ENCODE results near the gene TBL1XR1.

Gene TBL1XR1

GRCh38 chr3:177106184-177106583 lies 91.1 kb downstream of the TBL1XR1 start:
- no peak for DNase-seq

DNA sequence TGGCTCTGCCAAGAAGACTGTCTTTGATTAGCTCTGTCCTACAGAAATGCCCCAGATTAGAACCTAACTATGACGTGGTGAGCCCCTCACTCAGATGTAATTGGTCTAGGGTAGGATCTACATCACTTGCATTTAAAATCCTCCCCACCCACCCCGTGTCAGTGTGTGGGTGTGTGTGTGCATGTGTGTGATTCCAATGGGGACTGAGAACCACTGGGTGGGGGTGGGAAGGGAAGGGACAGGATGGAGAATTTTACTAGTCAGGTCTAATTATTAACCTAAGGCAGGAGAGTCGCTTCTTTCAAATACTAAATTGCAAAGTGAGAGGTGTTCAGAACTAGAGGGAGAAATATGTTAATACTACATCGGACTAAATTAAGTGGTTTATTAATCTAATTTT lies 91.7 kb downstream of the TBL1XR1 start:
- no peak for DNase-seq

- no peak for DNase-seq
These were observed 92.8 kb downstream of the TBL1XR1 start for GRCh38 chr3:177104299-177104992.

DNA sequence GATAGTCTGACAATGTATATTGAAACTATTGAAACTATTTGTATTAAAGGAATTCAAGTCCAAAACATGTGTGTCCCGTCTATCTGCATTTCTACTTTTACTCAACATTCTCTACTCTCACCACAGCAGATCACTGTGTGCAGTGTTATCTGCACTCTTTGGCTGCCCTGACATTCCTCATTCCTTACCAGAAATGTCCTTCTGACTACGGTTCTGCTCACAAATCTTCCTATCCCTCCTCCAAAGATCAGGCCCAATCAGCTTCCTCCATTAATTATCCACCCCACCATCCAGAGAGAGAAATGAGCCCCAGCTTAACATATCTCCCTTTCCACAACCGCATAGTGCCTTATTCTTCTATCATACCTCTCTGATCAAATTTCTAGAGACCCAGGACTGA lies 94.7 kb downstream of the TBL1XR1 start:
- no peak for DNase-seq

DNA sequence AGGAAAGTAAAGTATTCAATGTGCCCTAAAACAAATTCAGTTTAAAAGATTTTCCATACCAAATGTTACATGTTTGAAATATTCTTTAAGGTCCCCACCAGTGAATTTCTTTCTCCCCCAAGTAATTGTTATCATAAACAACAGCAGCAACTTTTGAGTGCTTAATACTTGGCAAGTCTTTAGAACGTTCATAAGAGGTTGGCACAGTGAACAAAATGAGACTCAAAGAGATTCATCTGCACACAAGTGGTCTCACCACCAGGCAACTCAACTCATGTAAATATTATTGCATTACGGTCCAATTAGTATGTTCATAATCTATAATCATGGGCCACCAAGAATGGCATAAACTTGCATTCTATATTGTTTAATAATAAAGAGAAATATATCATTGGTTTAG lies 98.7 kb downstream of the TBL1XR1 start:
- no peak for DNase-seq

- DNase-seq, result no peak
These were observed 100.7 kb downstream of the TBL1XR1 start for GRCh38 chr3:177096615-177097014.

DNA sequence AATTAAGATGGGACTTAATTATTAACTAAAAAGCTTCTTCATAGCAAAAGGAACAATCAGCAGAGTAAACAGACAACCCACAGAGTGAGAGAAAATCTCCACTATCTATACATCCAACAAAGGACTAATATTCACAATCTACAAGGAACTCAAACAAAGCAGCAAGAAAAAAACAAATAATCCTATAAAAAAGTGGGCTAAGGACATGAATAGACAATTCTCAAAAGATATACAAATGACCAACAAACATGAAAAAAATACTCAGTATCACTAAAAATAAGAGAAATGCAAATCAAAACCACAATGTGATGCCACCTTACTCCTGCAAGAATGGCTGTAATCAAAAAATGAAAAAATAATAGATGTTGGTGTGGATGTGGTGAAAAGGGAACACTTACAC lies 103.3 kb downstream of the TBL1XR1 start:
- no peak for DNase-seq

DNA sequence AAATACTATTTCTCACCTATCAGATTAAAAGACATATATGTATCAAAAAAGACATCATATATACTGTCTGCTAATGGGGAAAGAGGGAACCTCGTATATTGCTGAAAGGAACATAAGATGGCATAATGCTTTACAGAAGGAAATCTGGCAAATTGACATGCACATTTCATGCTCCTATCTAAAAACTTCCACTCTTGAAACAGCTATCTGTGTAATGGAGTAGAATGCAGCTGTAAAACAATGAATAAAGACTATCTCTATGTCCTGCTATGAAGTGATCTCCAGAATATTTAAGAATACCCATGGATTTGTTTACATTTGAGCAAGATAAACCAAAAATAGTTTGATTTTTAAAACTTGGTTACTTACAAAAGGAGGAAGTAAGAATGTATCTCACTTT lies 107.4 kb downstream of the TBL1XR1 start:
- DNase-seq, result no peak

DNA sequence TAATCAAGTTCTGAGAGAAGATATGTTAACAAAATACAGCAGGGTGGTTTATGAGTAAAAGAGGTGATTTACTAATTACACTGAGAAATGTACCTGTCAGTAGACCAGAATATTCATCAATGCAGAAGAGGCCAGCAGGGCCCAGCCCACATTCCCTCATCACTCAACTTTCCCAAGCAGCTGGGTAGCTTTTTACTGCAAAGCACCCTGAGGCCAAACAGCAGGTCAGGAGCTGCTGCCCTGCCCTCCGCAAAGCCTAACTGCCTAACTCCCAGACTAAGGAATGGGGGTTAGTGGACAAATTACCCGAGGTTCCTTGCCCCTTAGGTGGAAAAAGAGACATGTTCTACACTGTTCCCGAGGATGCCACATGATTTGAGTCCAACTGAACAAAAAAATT lies 108.2 kb downstream of the TBL1XR1 start:
- DNase-seq, result no peak

- DNase-seq, result no peak
These were observed 111.5 kb downstream of the TBL1XR1 start for GRCh38 chr3:177085794-177086193.

DNA sequence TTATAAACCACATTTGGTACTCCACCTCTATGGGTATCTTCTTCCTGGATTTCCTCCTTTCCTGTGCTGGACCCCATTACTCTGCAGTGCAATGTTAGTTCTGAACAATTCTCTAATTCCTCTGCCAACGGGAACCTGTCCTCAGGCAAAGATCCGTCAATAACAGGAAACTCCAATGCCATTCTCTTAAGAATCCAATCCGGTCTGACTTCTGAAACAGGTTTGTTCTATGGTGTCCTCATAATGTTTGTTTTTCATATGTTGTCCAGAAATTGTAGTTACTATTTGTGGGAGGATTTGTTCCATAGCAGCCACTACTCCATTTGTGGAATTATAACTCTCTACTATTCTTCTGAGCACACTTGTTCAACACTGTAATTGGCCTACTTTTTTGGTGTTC lies 112.7 kb downstream of the TBL1XR1 start:
- DNase-seq, result no peak

- DNase-seq, result no peak
These were observed 117.2 kb downstream of the TBL1XR1 start for GRCh38 chr3:177080122-177080521.

- no peak for DNase-seq
These were observed 117.6 kb downstream of the TBL1XR1 start for GRCh38 chr3:177079684-177080083.

- DNase-seq, result no peak
These were observed 125.7 kb downstream of the TBL1XR1 start for GRCh38 chr3:177071496-177072156.

DNA sequence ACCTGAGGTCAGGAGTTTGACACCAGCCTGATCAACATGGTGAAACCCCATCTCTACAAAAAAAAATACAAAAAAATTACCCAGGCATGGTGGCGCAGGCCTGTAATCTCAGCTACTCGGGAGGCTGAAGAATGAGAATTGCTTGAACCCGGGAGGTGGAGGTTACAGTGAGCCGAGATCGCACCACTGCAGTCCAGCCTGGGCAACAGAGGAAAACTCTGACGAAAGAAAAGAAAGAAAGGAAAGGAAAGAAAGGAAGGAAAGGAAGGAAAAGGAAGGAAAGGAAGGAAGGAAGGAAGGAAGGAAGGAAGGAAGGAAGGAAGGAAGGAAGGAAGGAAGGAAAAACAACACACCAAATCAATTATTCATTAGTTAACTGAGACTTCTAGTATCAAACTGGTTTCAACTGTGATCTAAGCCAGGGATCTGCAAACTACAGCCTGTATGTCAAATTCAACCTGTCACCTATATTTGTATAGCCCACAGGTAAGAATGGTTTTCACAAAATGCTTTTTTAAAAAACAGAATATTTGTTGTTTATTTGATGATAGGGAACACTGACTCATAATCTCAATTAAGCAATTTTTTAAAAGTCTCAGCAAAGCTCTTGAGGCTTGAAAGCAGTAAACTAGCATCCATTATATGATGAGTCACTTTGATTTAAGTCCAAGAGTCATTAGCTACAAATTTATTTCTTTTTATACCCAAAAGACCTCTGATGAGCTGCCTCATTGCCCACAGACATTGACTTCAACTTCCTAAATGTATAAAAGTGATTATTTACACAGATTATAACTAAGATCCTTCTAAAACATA lies 127.6 kb downstream of the TBL1XR1 start:
- DNase-seq, result no peak

GRCh38 chr3:177068967-177069366 lies 128.3 kb downstream of the TBL1XR1 start:
- DNase-seq, result no peak

GRCh38 chr3:177066068-177066467 lies 131.2 kb downstream of the TBL1XR1 start:
- no peak for DNase-seq

DNA sequence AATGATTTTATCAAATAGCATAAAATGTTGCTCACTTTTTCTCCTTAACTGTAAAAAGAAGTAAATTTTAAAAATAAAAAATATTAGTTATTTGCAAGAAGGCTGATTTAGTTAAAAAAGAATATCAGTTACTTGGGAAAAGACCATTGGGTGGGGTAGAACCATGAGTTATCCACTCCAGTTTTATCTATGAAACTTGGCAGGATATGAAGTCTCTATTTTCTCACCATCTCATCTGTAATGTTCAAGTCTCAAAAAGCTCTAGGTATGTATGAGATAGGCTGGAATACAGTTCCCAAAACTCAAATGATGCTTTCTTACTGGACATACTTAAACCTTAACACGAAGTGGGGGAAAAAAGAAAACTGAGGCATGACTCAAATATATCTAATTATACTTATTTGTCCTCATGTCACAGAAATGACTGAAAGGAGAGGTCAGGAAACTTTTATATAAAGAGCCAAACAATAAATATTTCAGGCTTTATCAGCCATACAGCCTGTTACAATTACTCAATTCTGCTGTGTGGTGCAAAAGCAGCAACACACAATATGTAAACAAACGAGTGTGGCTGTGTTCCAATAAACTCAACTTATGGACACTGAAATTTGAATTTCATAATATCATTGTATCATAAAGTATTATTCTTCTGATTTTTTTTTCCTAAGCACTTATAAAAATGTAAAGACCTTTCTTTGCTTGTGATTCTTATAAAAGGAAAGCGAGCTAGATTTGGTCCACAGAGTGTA lies 131.8 kb downstream of the TBL1XR1 start:
- DNase-seq, result no peak

DNA sequence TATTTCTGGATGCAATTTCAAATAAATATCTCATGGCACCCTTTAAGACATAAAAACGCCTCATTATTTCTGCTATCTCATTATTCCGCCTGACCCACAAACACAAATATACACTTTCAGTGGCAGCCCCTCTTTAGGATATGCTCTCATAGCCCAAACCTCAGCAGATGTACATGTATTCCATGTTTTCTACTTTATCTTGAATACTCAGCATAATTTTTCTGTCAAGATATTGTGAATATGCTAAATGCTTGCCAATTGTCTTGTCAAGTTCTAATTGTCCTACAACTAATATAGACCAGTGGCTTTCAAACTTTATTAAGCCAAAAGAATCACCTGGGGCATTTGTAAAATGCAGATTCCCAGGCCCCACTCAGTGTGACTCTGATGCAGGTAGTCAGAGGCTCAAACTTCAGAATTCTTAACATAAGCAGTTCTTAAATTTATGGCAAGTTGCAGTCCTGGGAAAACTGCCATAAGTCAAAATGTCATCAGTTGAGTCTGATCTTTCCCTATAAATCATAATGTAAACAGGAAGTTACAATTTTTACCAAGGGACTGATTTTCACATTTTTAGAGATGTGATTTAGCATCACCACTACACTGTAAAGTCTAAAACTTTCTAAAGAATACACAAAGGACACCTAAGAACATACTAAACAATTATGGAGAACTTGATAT lies 135.1 kb downstream of the TBL1XR1 start:
- DNase-seq, result no peak

DNA sequence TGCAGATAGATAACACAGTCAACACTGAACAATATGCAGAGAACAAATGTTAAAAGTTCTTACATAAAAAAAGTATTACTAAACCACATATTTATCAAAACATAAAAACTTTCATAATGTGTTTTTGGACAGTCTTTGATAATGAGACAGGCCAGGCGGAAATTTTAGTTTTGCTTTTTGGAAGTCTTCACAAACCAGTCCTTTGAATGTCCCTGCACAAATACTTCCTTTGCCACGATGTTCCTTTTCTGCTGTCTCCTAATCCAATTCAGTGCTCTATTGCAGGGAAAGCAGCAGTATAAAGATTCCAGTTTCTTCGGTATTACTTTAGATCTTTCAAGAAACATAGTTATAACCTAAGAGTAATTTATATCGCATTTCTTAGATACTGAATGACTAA lies 135.9 kb downstream of the TBL1XR1 start:
- DNase-seq, result no peak

DNA sequence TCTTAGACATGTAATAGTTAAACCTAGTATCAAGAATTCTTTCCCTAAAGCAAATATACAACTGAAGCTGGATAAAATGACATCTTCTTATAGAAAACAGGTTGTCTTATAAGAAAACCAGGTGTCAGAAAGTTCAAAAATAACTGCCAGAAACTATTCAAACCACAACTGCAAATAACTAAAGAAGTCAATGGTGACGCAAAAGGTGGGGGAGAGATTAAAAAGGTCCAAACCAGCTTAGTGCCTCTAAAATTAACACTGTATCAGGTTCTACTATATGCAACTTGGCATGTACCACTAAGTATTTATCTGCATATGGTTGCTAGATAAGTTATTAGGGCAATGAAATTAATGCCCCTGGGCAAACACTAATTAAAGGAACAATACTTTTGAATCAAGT lies 136.8 kb downstream of the TBL1XR1 start:
- no peak for DNase-seq

- no peak for DNase-seq
These were observed 138.6 kb downstream of the TBL1XR1 start for GRCh38 chr3:177058648-177059047.

DNA sequence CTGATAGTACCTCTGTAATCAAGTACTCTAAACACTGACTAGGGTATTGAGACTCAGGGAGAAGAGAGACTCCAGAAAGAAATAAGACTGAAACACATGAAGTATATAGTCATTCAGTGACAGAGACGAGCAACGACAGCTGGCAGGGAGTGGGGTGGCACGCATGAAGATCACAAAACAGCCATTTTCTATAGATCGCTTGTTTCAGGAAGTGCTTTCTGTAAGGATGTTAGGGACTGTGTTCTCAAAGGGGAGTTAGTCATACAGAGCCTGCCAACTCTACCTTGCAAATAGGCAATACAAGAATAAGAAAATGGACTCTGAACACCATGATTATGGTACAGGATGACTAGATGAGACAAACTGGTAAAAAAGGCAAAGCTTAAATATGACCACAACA lies 139.5 kb downstream of the TBL1XR1 start:
- no peak for DNase-seq
